Kidney glomerular epithelial cell (primary cell): Measurements from ENCODE around the gene PAPPA.

Source experiments
- DNase-seq: peaks from one replicate; lab custom pipeline; 2025; lab: John Stamatoyannopoulos, UW

PAPPA gene

GRCh38 chr9:116181853-116182610 lies 28.4 kb downstream of the PAPPA start:
- no peak for DNase-seq

GRCh38 chr9:116182876-116183275 lies 29.3 kb downstream of the PAPPA start:
- DNase-seq: no peak

- DNase-seq: no peak
Observed at GRCh38 chr9:116187570-116188170, 34.1 kb downstream of the PAPPA start.

DNA sequence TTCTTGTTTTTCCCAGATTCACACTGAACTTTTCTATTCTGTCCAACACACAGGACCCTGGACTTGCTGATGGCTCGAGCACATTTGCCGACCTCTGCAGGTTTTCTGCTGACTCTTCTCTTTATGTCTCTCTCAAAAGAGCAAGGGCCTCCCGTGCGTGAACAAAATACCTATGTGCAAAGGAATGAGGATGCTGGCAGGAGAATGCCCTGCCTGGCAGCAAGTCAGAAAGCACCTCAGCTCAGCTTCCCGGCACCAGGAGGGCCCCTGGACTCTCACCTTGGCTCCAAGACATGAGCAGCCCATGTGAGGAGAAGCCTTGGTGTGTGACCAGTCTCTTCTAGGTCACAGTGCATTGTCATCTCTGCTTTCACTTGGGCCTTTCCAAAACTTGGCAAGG lies 36.1 kb downstream of the PAPPA start:
- DNase-seq: no peak

GRCh38 chr9:116190637-116191396 lies 37.2 kb downstream of the PAPPA start:
- peak; percentile 64 for DNase-seq

- no peak for DNase-seq
Observed at GRCh38 chr9:116191576-116192415, 38.2 kb downstream of the PAPPA start.

- DNase-seq: peak; percentile 38
Observed at GRCh38 chr9:116193636-116194035, 40.0 kb downstream of the PAPPA start.

- no peak for DNase-seq
Observed at GRCh38 chr9:116196806-116197205, 43.2 kb downstream of the PAPPA start.

DNA sequence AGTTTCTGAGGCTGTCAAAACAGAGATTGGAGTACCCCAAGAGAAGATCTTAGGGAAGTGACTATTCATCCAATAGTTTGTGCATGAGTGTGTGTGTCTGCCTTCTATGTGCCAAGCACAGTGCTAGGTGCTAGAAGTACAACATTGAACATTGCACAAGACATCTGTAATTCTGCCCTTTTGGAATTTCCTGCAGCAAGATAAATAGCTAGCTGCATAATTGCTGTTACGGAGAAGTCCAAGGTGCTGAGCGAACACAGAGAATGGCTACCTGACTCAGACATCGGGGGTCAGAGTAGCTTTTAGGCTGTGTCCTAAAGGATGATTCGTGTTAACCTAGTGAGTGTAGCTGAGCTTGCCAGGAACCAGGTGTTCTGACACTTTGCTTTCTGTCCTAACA lies 44.8 kb downstream of the PAPPA start:
- DNase-seq: peak; percentile 7

DNA sequence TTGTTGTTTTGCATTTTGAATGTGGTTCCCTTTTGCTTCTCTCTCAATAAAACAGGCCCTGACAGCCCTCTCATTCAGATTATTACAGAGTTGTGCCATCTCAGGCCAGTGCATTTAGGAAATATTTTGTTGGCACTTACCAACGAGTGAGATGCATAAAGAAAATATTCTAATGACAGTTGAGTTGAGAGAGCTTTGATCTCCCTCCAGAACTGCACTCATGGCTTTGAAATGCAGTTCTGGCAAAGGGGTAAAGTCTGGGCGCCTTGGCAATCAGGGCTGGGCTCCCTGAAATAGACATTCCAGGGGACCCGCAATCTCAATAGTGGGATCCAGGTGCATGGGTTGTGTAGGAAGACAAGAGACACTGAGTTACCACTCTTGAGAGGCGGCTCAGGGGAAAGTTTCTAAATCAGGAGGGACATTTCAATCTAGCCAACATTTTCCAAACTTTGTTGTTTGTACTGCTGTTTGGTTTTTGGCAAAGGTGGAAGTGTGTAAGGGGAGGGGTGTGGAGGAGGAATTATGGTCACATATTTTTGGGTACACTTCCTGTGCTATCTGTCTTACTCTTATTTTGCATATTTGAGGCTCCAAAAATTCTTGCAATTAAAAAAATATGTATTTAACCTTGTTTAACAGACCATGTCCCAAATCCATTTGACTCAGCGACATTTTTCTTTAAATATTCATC lies 48.8 kb downstream of the PAPPA start:
- DNase-seq: no peak

GRCh38 chr9:116204252-116204882 lies 50.8 kb downstream of the PAPPA start:
- no peak for DNase-seq

DNA sequence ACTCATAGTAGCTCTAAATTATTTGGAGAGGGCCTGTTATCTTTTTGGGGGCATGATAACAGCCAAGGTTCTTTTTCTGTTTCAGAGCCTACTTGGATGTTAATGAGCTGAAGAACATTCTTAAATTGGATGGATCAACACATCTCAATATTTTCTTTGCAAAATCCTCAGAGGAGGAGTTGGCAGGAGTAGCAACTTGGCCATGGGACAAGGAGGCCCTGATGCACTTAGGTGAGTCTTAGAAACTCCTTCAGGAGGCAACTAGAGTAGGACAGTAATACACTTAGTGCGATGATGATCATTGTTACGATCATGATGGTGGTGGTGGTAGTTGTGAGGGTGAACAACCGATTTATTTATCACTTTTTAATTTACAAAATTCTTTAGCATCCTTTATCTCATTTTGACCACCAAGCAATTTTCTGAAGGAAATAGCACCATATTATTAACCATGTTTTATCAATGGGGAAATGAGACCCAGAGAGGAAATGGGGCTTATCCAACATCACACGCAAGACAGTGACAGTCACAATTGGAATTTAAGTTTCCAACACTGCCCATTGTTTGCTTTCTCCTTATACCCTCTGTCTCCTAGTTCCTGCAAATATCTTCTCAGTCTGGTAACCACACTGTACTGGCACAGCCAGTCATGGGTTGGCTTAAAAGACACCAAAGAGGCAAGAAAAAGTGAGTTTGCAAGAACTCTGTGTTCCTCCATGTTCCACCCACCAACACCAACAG lies 54.0 kb downstream of the PAPPA start:
- DNase-seq: no peak

GRCh38 chr9:116208417-116209232 lies 55.0 kb downstream of the PAPPA start:
- DNase-seq: no peak

DNA sequence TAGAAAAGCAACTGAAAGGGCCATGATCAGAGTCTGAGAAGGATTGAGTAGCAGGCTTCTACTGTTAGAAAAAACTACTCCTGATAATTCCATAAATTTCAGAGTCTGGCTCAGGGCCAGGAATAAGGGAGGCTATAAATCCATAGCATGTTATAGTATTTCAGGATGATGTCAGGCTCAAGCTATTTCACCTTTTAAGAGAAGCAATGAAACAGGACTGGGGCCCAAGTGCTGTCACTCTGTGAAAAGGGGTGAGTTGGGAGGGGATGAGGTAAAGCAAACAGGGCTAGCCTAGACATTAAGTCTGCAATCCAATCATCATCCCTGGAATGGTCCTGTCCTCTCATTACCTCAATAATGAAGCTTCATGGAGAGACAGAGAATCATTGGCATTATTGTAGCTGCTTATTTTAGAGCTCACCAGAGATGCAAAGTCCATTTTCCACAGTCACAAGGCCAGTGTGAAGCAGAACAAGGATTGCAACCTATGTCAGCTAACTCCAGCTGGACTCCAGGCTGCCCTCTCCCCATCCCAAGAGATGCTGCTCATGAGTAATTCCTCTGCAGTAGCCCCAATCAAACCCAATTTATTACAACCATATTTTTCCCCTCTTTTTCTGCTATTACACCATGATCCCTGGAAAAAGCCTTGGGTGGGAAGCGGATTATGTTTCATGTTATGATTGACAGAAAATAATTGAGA lies 56.0 kb downstream of the PAPPA start:
- no peak for DNase-seq

DNA sequence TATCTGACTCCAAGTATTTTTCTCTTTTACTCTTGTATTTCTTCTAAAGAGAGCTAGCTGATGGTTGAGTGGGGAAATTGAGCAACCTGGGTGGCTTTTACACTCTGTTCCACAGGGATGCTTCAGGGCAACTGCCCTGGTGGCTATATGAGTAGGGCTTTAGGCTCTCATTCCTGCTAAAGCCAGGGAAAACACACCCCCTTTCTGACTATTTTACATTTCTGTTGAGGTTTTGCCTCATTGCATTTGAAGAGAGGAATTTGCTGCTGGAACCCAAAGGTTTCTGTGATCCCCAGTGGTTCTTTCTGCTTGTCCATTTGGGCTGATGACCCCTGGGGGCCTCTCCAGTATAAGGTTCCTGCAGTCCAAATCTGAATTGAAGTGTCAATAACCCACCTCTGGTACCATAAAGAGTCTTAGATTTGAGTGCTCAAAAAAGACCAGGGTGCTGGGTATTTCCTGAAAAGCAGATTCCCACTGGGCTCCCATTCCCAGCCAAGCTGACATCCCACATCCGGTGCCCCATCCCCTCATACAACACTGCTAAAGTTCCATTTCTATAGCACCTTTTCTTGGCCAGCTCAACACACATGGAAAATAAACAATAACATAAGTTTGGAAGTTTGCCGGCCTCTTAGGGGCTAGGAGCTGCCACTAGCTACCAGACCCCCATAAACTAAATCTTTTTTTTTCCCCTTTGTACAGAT lies 59.5 kb downstream of the PAPPA start:
- DNase-seq: peak; percentile 7

- DNase-seq: no peak
Observed at GRCh38 chr9:116213693-116214047, 60.1 kb downstream of the PAPPA start.

DNA sequence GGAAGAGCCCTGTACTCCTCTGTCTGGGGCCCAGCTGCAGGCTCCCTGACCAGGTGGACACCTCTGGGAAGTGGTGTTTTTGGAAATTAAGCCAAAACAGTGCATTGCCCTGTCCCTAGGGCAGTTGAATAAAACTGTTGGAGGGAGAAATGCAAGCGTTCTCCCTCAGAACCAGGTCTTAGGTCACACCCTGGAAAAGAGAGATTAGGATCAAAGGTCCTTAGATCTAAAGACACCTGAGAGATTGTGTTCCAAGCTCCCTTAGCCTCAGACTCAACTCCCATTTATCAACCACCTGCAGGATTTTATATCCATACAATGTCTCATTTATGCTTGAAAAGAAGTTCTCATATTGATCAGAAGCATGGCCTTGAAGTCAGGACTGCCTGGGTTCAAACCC lies 64.8 kb downstream of the PAPPA start:
- no peak for DNase-seq

DNA sequence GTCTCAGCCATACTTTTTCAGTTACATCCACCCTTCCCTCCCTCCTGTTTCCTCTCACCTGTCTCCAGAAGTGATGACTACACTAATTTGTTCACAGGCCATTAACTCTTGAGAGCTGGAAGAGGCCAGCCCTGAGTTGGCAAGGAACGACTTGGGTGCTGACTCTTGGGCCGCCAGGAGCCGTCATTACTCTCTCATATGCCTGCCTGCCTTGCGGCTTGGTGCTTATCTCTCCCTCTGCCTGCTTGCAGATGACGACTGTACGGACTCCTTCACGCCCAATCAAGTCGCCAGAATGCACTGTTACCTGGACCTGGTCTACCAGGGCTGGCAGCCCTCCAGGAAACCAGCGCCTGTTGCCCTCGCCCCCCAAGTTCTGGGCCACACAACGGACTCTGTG lies 66.1 kb downstream of the PAPPA start:
- DNase-seq: peak; percentile 91
